GM19397 (cell line): Measurements from ENCODE around the gene ADAMTSL2.
"Not testable (repeated sequence)": the region's sequence is repeated elsewhere in the genome, so short reads cannot be mapped to it uniquely, and the experiment has no call there.

Experiments
- ATAC-seq: cut with Tn5 transposase; IDR thresholded peaks from one replicate; pipeline ENCODE4 v1.9.1; 2021; ENCODE audit warnings: mild to moderate bottlenecking, moderate library complexity; ENCODE audit not compliant: unreplicated experiment

ADAMTSL2 gene

GRCh38 chr9:133553973-133554713, 19.6 kb downstream of the ADAMTSL2 start:
- ATAC-seq = no peak

- no peak for ATAC-seq
Measured at GRCh38 chr9:133554729-133555128, 20.2 kb downstream of the ADAMTSL2 start.

GRCh38 chr9:133556354-133556753, 21.9 kb downstream of the ADAMTSL2 start:
- no peak for ATAC-seq

GRCh38 chr9:133557581-133557980, 23.1 kb downstream of the ADAMTSL2 start:
- no peak for ATAC-seq

- ATAC-seq = no peak
Measured at GRCh38 chr9:133558191-133559126, 24.0 kb downstream of the ADAMTSL2 start.

- no peak for ATAC-seq
Measured at GRCh38 chr9:133560311-133560710, 25.8 kb downstream of the ADAMTSL2 start.

- ATAC-seq = no peak
Measured at GRCh38 chr9:133560944-133561343, 26.4 kb downstream of the ADAMTSL2 start.

GRCh38 chr9:133561976-133562554, 27.6 kb downstream of the ADAMTSL2 start:
- no peak for ATAC-seq

GRCh38 chr9:133562611-133563290, 28.2 kb downstream of the ADAMTSL2 start:
- ATAC-seq = no peak

- ATAC-seq = no peak
Measured at GRCh38 chr9:133563291-133563796, 28.8 kb downstream of the ADAMTSL2 start.

- not testable (repeated sequence) for ATAC-seq
Measured at GRCh38 chr9:133563814-133564213, 29.3 kb downstream of the ADAMTSL2 start.

GRCh38 chr9:133564451-133565116, 30.1 kb downstream of the ADAMTSL2 start:
- no peak for ATAC-seq

- no peak for ATAC-seq
Measured at GRCh38 chr9:133566382-133566781, 31.9 kb downstream of the ADAMTSL2 start.

GRCh38 chr9:133566817-133567216, 32.3 kb downstream of the ADAMTSL2 start:
- no peak for ATAC-seq

- ATAC-seq = no peak
Measured at GRCh38 chr9:133568186-133568585, 33.7 kb downstream of the ADAMTSL2 start.

GRCh38 chr9:133569121-133569785, 34.7 kb downstream of the ADAMTSL2 start:
- ATAC-seq = no peak

- ATAC-seq = no peak
Measured at GRCh38 chr9:133569891-133570690, 35.6 kb downstream of the ADAMTSL2 start.

- ATAC-seq = no peak
Measured at GRCh38 chr9:133570691-133571080, 36.2 kb downstream of the ADAMTSL2 start.

- no peak for ATAC-seq
Measured at GRCh38 chr9:133571391-133571890, 36.9 kb downstream of the ADAMTSL2 start.
